ENCODE data around the gene LDLRAP1. TPM values are rescaled to one million over a fixed set of nuclear protein-coding genes. Genes with fewer than 3 reads are reported as not detected.

Gene LDLRAP1
- total and polyA plus RNA-seq, 2 donors (not counting 3 experiments of a cell fraction or from before 2014, with no cell fraction given): 23.1 to 24.7 TPM

- FAIRE-seq: no peak
- intact Hi-C loops (cut with micrococcal nuclease): no loop called here
- CTCF ChIA-PET: interaction anchor here (2.0 kb wide), 1 partner anchor 11 kb away, joined by 12 read pairs; no protein-coding TSS in a partner anchor
Measured at GRCh38 chr1:25583519-25584370, 40.3 kb downstream of the LDLRAP1 start.

More at GRCh38 chr1:25583519-25584370, 40.3 kb downstream of the LDLRAP1 start:
- Histone ChIP-seq H3K9ac (replicated peaks; ENCODE audit: extremely low read depth, insufficient read depth, low read length) (no peak overlapping the region), H3K27ac (ENCODE audit: insufficient read depth, low read depth, low read length) (no peak overlapping the region), H3K9me1 (replicated peaks; ENCODE audit: control insufficient read depth, extremely low read depth, insufficient read depth, low read length) (no peaks in the 10 kb centered on the region), H3K27me3 (ENCODE audit: control insufficient read depth in 2 of 2, insufficient read depth in 2 of 2, low read length in 2 of 2) (peaks cover 4 to 8% of the 10 kb centered on the region in 2 experiments), H3K36me3 (ENCODE audit: control insufficient read depth in 2 of 2, extremely low read depth in 1 of 2, insufficient read depth in 2 of 2, low read length in 2 of 2) (no peaks in the 10 kb centered on the region), H2AFZ (ENCODE audit: low read depth, low read length) (no peak overlapping the region), H3K79me2 (ENCODE audit: control insufficient read depth, insufficient read depth, low read length) (no peaks in the 10 kb centered on the region), H4K20me1 (replicated peaks; ENCODE audit: control insufficient read depth, extremely low read depth, insufficient read depth, low read length) (no peaks in the 10 kb centered on the region), H3K4me3 (replicated peaks in 1 of 3; ENCODE audit: insufficient read depth in 1 of 3, low read depth in 1 of 3, low read length in 3 of 3) (no peak overlapping the region), H3K4me2 (ENCODE audit: insufficient read depth, low read length) (no peak overlapping the region), H3K4me1 (ENCODE audit: control insufficient read depth, extremely low read depth, insufficient read depth, low read length) (no peaks in the 10 kb centered on the region), H3K9me3 (replicated peaks; ENCODE audit: control insufficient read depth, insufficient read depth, low read length) (no peaks in the 10 kb centered on the region)
- POLR2A ChIA-PET: no interaction called here
- TF ChIP-seq POLR2AphosphoS5 (IDR thresholded peaks at IDR 0.05; ENCODE audit: insufficient read depth, low read depth, low read length) (no peak), JUN (IDR thresholded peaks at IDR 0.05; ENCODE audit: borderline replicate concordance, insufficient read depth, insufficient read length, low read depth) (no peak), GATA2 (IDR thresholded peaks at IDR 0.05; ENCODE audit: insufficient read depth, insufficient read length, low read depth, low read length) (no peak), CTCF (IDR thresholded peaks at IDR 0.05; ENCODE audit: extremely low read depth in 1 of 2, insufficient read depth in 1 of 2, low read depth in 1 of 2, low read length in 2 of 2) (no peak), FOS (IDR thresholded peaks at IDR 0.05; ENCODE audit: borderline replicate concordance, insufficient read depth, low read length) (no peak), MYC (IDR thresholded peaks at IDR 0.05; ENCODE audit: low read depth, low read length) (no peak), EZH2 (IDR thresholded peaks at IDR 0.05; ENCODE audit: borderline replicate concordance, low read depth, low read length, severe bottlenecking) (no peak), POLR2A (IDR thresholded peaks at IDR 0.05; ENCODE audit: low read depth, low read length) (no peak)
- TF ChIP-seq, protein P1, sequence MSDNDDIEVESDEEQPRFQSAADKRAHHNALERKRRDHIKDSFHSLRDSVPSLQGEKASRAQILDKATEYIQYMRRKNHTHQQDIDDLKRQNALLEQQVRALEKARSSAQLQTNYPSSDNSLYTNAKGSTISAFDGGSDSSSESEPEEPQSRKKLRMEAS (IDR thresholded peaks at IDR 0.05; ENCODE audit: insufficient read depth, insufficient read length): no peak
- DNase-seq (ENCODE audit: low read depth, low spot score): no peak
- no TSS peak for BruUV-seq (replicated peaks)
- dilution Hi-C loops (cut with MboI; ENCODE audit: extremely low pct_ligation_motif_present, low sequenced_read_pairs): no loop called here

Data from endothelial cell of umbilical vein (primary cell).